GM12891 (cell line): Measurements from ENCODE around the gene CMTM3.

ENCODE experiments used
- DNase-seq: peaks from one replicate; pipeline ENCODE4 v3.0.0; 2011; ENCODE audit warnings: low spot score; ENCODE audit not compliant: insufficient read length
- FAIRE-seq: peaks from 2 replicates; lab custom pipeline; 2011; peaks lifted over from hg19 to GRCh38; lab: Jason Lieb, UNC
- PAX5 ChIP-seq: IDR thresholded peaks from 2 replicates; pipeline ENCODE4 v1.6.1; 2011; ENCODE audit warnings: low read length, moderate library complexity, mild to moderate bottlenecking; ENCODE audit not compliant: insufficient read depth, severe bottlenecking
- POLR2A ChIP-seq: IDR thresholded peaks from 2 replicates; pipeline ENCODE4 v1.6.1; 2011; ENCODE audit warnings: low read depth, low read length, control low read depth
- POLR2AphosphoS5 ChIP-seq: IDR thresholded peaks from 2 replicates; pipeline ENCODE4 v1.6.1; 2011; ENCODE audit warnings: low read depth, low read length, control low read depth
- POU2F2 ChIP-seq: IDR thresholded peaks from 2 replicates; pipeline ENCODE4 v1.6.1; 2011; ENCODE audit warnings: low read depth, mild to moderate bottlenecking, control low read depth, low read length, moderate library complexity
- SPI1 ChIP-seq: IDR thresholded peaks from 2 replicates; pipeline ENCODE4 v1.6.1; 2011; ENCODE audit warnings: low read depth, low read length, control low read depth
- TAF1 ChIP-seq: IDR thresholded peaks from 2 replicates; pipeline ENCODE4 v1.6.1; 2011; ENCODE audit warnings: low read depth, low read length, control low read depth

Gene CMTM3

DNA sequence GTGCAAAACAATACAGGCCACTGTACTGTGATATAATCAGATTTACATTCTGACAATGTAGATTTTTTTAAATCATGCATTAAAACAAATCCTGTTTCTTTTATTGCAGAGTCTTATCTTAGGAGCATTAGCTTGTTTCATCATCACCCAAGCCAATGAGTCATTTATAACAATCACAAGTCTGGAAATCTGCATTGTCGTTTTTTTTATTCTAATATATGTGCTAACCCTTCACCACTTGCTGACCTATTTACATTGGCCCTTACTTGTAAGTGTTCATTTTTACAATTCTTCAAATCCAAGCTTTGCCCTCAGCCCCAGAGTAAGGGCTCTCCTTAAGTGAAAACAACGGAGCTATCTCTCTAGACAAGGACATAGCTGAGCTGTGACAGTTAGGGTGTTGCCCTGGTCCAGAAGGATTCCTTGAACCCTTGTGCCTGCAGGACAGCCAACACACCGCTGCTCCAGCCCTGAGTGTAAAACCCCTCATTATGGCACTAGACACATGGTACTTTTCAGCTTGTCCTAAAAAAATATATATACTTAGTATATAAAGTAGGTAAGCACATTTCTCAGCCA, 34.6 kb upstream of the CMTM3 start:
- no peak for FAIRE-seq
- TF ChIP-seq PAX5 (no peak), POLR2A (no peak), POLR2AphosphoS5 (no peak), SPI1 (no peak), POU2F2 (no peak), TAF1 (no peak)
- DNase-seq, result no peak

DNA sequence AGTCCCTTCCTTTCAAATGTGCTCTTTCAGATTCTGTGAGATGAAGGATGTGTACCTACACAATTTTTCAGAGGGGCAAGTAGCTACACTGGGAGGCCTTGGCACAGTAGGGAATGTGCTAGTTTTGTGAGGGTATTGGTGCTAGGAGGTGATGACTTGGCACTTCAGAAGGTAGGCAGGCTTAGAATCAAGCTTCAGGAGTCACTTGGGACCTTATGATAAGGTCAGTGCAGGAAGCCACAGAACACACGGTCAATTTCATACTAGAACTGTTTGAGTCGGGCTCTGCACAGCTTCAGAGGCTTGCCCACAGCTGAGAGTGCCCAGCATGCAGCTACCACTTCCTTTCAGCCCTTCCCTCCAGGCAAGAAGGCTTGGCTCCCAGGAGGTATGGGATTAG, 32.1 kb upstream of the CMTM3 start:
- DNase-seq, result no peak
- FAIRE-seq, result no peak

GRCh38 chr16:66574081-66574480, 30.4 kb upstream of the CMTM3 start:
- DNase-seq (no peak), FAIRE-seq (no peak)
- TF ChIP-seq POLR2A (no peak), TAF1 (no peak), POLR2AphosphoS5 (no peak)

More for the DNA sequence above, 32.1 kb upstream of the CMTM3 start:
- TF ChIP-seq POU2F2 (no peak), PAX5 (no peak), POLR2AphosphoS5 (no peak), POLR2A (no peak), TAF1 (no peak), SPI1 (no peak)

DNA sequence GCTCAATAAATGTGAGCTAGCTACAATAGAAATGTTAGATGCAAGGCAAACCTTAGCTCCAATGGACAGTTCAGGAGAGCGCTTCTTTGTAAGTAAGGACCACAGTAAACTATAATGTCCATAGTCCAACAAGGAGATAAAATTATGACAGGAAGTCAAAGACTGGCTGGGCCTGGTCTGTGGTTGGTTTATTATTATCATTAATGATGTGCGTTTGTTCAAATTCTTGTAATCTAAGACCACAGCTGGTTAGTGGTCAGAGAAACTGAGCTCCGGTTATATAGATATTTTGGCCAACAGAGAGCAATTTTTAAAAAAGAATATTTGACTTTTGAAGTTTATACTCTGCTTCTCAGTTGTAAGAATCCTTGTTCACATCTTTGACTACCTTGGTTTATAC, 30.0 kb upstream of the CMTM3 start:
- TF ChIP-seq POLR2AphosphoS5 (no peak), POU2F2 (no peak), PAX5 (no peak), TAF1 (no peak)
- DNase-seq (no peak), FAIRE-seq (no peak)

GRCh38 chr16:66575060-66575459, 29.4 kb upstream of the CMTM3 start:
- FAIRE-seq (no peak), DNase-seq (no peak)
- no peak for TF ChIP-seq POLR2A
- no peak for TF ChIP-seq SPI1
- TF ChIP-seq PAX5, result no peak
- TF ChIP-seq POLR2AphosphoS5, result no peak
- TF ChIP-seq TAF1, result no peak
- no peak for TF ChIP-seq POU2F2

GRCh38 chr16:66576296-66576695, 28.2 kb upstream of the CMTM3 start:
- no peak for TF ChIP-seq POLR2A
- TF ChIP-seq POLR2AphosphoS5, result no peak
- no peak for TF ChIP-seq PAX5
- no peak for TF ChIP-seq SPI1
- TF ChIP-seq TAF1, result no peak
- TF ChIP-seq POU2F2, result no peak
- no peak for DNase-seq
- no peak for FAIRE-seq

- DNase-seq, result no peak
- peak; percentile 40 for FAIRE-seq
- TF ChIP-seq TAF1, result no peak
- no peak for TF ChIP-seq POLR2AphosphoS5
- TF ChIP-seq POU2F2, result no peak
- TF ChIP-seq SPI1, result no peak
- no peak for TF ChIP-seq POLR2A
- TF ChIP-seq PAX5, result no peak
Measured at GRCh38 chr16:66578651-66579531, 25.6 kb upstream of the CMTM3 start, which contains the start of gene CMTM2. Gene CMTM2 (plus strand): TSS chr16:66579463. CDS start chr16:66579608, 145 bp downstream.

- TF ChIP-seq POLR2A (no peak), PAX5 (no peak), POU2F2 (no peak), POLR2AphosphoS5 (no peak), SPI1 (no peak), TAF1 (no peak)
- FAIRE-seq, result no peak
- no peak for DNase-seq
Measured at GRCh38 chr16:66580605-66581209, 23.8 kb upstream of the CMTM3 start.

GRCh38 chr16:66581246-66581952, 23.1 kb upstream of the CMTM3 start:
- DNase-seq, result no peak
- no peak for TF ChIP-seq POLR2A
- TF ChIP-seq TAF1, result no peak
- TF ChIP-seq POLR2AphosphoS5, result no peak
- no peak for TF ChIP-seq PAX5
- no peak for TF ChIP-seq SPI1
- TF ChIP-seq POU2F2, result no peak
- no peak for FAIRE-seq
